Activated CD4-positive, alpha-beta T cell treated with anti-CD3 and anti-CD28 coated beads, Interleukin-2, Interleukin-6, amounts not matched to agents 100 ng/mL and 50 ng/mL, durations not matched to agents 16 hours and 8 hours (primary cell): ENCODE results near the gene NAT14.

ENCODE experiments used
- DNase-seq: peaks from one replicate; pipeline ENCODE4 v3.0.0-alpha.2; 2020

The NAT14 gene

GRCh38 chr19:55472463-55472862 lies 12.5 kb upstream of the NAT14 start:
- DNase-seq = no peak

- no peak for DNase-seq
Observed at GRCh38 chr19:55473225-55474012, 11.6 kb upstream of the NAT14 start.

DNA sequence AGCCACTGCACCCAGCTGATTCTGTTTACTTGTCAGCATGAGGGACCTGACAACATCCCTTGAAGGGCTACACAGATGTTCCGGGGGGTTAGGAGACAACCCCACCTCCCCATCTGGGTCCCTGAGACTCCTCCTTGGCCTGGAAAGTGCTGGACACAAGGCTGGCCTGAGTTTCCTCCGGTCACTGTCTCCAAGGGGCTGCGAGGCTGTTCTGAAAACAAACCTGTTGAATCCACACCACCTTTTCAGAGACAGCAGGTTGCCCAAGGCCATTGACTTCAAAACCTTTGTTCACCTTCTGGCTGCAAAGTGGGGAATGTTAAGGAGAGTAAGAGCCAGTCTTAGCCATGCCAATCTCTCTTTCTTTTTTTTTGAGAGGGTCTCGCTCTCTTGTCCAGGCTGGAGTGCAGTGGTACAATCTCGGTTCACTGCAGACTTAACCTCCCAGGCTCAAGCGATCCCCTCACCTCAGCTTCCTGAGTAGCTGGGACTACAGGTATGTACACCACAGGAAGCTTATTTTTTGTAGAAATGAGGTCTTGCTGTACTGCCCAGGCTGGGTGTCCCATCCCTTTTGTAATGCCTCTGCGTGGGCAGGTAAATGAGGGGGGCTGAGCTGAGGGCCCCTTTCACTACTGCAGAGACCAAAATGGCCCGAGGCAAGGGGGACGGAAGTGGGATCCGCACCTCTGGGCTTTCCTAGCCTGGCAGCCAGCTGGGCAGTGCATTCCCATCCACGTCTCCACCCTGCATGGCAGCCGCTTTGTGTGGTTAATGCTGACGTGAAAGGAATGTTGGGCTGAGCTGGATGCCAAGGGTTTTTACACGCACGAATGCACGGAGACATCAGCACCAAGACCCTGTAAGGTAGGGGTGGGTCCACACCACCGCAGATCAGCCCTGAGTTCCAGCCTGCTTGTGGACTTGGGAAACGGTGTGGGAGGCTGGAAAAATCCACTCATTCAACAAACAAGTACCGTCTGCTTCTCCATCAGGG lies 10.4 kb upstream of the NAT14 start:
- DNase-seq = no peak

GRCh38 chr19:55476100-55476775 lies 8.8 kb upstream of the NAT14 start, which contains the start of gene ZNF628:
ZNF628 (plus strand) TSS chr19:55476617; CDS start chr19:55479911, 3,294 bp downstream.
- peak; percentile 98 for DNase-seq

DNA sequence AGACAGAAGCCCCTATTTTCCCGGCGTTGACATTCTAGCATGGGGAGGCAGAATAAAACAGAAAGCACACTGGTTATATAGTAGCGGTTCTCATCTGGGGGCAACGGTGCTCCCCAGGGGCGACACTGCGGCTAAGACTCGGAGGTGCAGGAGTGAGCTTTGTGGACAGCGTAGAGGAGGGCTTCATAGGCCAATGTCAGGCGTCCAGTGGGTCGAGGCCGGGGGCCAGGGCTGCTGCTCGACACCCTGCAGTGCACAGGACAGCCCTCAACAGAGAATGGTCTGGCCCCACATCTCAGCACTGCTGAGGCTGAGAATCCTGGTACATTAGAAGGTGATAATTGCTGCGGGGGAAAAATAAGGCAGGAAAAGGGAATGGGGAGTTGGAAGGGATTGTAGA lies 7.1 kb upstream of the NAT14 start:
- DNase-seq = no peak

DNA sequence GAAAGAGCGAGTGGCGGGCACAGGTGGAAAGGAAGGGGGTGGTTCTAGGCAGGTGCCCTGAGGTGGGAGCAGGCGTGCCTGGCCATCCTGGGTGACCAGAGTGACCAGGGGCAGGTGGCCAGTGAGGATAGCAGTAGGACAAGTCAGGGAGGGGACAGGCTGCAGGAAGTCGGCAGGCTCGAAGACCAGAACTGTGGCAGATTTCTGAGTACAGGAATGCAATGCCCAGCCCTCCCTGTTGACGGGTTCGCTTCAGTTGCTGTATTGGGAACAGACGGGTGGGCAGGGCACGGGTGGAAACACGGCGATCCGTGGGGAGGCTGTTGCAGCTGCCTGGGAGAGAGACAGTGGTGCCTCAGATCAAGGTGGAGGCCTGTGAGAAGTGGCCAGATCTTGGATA lies 6.6 kb upstream of the NAT14 start:
- no peak for DNase-seq

- DNase-seq = no peak
Observed at GRCh38 chr19:55479045-55479444, 5.9 kb upstream of the NAT14 start.

DNA sequence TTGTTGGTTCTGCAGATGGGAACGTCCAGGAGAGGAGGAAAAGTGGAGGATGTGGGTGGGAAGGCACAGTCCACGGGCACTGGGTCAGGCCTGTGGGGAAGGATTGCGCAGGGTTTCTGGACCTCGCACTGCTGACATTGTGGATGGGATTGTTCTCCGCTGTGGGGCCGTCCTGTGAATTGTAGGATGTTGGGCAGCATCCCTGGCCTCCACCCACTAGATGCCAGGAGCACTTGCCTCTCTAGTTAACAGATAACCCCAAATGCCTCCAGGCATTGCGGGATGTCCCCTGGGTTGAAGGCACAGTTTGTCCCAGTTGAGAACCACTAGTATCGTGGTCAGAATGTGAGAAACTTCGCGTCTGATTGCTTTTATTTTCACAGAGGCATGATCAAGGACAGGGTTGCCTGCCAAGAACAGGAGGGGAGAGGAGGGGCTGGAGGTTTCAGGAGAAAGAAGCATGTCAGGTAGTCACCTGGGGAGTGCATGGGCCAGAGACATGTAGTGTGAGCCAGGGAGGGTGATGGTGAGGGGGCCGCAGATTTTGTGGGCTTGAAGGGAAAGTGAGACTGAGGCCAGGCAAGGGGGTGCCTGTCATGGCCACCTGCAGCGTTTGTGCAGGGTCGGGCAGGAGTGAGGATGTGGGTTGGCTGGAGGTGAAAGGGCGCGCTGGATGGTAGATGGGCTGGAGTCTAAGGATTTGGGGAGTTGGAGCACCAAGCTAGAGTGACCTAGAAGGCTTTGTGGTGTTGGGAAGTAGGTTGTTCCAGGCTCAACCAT lies 5.3 kb upstream of the NAT14 start:
- DNase-seq = no peak

- no peak for DNase-seq
Observed at GRCh38 chr19:55481148-55481793, 3.7 kb upstream of the NAT14 start.

GRCh38 chr19:55481794-55482155 lies 3.2 kb upstream of the NAT14 start:
- DNase-seq = no peak

GRCh38 chr19:55482156-55482961 lies 2.6 kb upstream of the NAT14 start:
- DNase-seq = no peak

DNA sequence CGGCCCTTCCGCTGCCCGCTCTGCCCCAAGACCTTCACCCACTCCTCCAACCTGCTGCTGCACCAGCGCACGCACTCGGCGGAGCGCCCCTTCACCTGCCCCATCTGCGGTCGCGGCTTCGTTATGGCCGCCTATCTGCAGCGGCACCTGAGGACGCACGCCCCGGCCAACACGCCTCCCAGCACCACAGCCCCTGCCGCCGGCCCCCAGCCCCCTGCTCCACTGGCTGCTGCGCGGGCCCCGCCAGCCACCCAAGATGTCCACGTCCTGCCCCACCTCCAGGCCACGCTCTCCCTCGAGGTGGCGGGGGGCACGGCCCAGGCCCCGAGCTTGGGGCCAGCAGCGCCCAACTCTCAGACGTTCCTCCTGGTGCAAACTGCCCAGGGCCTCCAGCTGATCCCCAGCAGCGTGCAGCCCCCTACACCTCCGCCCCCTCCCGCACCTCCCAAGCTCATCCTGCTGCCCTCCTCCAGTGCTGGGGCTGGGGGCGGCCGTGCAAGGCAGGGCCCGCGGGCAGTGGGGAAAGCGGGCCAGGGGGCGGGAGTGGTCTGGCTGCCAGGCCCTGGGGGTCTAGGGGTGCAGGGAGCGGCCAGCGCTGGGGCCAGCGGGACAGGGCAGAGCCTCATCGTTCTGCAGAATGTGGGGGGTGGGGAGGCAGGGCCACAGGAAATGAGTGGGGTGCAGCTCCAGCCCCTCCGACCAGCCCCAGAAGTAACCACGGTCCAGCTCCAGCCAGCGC lies 1.9 kb upstream of the NAT14 start:
- DNase-seq = no peak

DNA sequence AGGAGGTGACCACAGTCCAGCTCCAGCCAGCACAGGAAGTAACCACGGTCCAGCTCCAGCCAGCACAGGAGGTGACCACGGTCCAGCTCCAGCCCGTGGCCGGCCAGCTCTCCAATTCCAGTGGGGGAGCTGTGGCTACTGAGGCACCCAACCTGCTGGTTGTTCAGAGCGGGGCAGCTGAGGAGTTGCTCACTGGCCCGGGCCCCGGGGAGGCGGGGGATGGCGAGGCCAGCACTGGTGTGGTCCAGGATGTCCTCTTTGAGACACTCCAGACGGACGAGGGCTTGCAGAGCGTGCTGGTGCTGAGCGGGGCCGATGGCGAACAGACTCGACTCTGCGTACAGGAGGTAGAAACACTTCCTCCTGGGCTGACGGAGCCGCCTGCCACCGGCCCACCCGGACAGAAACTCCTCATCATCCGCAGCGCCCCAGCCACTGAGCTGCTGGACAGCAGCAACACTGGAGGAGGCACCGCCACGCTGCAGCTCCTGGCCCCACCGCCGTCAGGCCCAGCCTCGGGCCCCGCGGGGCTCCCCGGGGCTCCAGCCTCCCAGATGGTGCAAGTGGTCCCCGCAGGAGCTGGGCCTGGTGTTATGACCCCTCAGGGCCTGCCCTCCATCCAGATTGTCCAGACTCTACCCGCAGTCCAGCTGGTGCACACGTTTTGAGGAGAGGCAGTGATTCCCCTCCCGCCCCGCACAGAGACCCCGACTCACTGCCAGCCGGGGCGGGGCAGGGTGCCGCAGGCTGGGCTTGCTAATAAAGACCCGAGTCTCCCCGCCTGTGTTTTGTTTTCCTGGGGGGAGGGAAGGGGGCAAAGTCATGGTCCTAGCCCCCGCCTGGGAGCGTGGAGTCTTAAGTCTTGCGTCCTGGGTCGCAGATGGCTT lies 1.0 kb upstream of the NAT14 start:
- DNase-seq = no peak

GRCh38 chr19:55485439-55486011 lies 537 bp downstream of the NAT14 start:
- DNase-seq = no peak

DNA sequence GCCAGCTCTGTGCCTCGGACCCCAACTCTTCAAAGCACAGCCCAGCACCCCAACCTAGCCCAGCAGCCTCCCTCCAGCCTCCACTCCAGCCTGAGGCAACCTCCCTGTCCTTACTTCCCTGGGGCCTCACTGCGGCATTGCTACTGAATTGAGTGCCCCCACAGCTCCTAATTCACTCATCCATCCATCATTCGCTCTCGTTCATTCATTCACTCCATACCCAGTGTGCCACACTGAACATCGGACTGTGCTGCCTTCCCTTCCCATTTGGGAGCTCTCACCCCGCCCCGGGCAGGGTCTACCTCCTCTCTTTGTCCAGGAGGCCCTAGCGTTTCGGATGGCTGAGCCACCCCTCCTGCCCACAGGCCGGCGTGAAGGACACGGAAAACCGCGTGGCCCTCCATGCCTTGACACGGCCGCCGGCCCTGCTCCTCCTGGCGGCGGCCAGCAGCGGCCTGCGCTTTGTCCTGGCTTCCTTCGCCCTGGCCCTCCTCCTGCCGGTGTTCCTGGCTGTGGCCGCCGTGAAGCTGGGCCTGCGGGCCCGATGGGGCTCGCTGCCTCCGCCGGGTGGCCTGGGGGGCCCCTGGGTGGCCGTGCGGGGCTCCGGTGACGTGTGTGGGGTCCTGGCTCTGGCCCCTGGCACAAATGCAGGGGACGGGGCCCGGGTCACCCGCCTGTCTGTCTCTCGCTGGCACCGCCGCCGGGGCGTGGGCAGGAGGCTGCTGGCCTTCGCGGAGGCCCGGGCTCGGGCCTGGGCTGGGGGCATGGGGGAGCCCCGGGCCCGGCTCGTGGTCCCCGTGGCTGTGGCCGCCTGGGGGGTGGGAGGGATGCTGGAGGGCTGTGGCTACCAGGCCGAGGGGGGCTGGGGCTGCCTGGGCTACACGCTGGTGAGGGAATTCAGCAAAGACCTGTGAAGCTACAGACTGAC lies 1.3 kb downstream of the NAT14 start:
- DNase-seq = no peak

DNA sequence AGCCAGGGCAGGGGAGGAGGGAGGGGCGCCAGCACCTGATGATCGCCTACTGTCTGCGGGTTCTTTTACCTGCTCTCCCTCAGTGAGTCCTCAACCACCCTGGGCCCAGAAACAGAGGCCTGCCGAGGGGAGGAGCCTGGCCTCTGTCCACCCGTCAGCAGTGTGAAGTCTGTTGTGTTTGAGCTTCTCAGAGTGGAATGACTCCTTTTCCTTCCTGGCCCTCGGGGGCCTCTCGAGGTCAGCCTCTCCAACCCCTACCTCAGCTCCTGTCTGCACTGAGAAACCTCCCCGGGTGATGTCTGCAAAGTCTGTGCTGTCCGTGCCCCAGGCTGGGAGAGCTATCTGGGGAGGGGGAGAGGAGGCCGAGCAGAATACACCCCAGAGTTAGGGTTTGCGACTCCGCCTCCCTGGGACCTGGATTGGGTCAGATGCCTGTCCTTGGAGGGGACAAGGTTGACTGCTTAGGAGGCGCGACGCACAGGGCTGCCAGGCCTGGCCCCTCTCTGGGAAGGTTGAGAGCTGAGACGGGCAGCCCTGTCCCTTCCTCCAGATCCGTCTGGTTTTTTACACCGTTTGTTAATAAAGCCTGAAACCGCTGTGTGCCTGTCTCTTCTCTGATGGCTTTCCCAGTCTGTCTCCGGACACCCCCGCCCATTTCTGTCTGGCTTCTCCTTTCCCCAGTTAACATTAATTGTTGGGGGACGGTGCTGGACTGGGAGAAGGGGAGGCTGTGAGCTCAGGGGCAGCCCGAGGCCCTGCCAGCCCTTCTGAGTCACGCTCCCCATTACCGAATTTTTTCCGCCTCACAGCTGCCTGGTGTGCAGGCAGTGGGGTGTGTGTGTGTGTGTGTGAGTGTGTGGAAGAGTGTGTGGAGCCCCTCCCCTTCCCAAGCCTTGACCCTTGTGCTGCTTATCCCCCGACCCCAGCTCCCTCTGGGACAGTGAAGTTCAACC lies 2.3 kb downstream of the NAT14 start:
- peak; percentile 40 for DNase-seq
